A549 (cell line): ENCODE data around the gene KIF7.

Source experiments
- CHD4 ChIP-seq: fragments of 200-600 bp; sonication (generic); IDR thresholded peaks from 2 replicates; pipeline ENCODE4 v1.6.1; 2016; ENCODE audit warnings: antibody characterized with exemption, mild to moderate bottlenecking, borderline replicate concordance
- MAZ ChIP-seq: fragments of 150-350 bp; IDR thresholded peaks from 2 replicates; pipeline ENCODE4 v1.6.1; 2014; ENCODE audit warnings: antibody characterized with exemption, low read depth, low read length, borderline replicate concordance
- USF2 ChIP-seq: fragments of 450-650 bp; IDR thresholded peaks from 2 replicates; pipeline ENCODE4 v1.6.1; 2014; ENCODE audit warnings: antibody characterized with exemption
- TF ChIP-seq, protein P1 (sequence below): fragments of >200 bp; sonication (Bioruptor Twin); formaldehyde crosslinking; IDR thresholded peaks from 3 replicates; pipeline ENCODE4 v1.5.1; 2016
- TF ChIP-seq, protein P2 (sequence below): fragments of 200-600 bp; sonication (generic); IDR thresholded peaks from 2 replicates; pipeline ENCODE4 v1.6.1; 2016; ENCODE audit warnings: antibody characterized with exemption, mild to moderate bottlenecking, moderate library complexity

- no peak for TF ChIP-seq USF2
- TF ChIP-seq, protein P1, sequence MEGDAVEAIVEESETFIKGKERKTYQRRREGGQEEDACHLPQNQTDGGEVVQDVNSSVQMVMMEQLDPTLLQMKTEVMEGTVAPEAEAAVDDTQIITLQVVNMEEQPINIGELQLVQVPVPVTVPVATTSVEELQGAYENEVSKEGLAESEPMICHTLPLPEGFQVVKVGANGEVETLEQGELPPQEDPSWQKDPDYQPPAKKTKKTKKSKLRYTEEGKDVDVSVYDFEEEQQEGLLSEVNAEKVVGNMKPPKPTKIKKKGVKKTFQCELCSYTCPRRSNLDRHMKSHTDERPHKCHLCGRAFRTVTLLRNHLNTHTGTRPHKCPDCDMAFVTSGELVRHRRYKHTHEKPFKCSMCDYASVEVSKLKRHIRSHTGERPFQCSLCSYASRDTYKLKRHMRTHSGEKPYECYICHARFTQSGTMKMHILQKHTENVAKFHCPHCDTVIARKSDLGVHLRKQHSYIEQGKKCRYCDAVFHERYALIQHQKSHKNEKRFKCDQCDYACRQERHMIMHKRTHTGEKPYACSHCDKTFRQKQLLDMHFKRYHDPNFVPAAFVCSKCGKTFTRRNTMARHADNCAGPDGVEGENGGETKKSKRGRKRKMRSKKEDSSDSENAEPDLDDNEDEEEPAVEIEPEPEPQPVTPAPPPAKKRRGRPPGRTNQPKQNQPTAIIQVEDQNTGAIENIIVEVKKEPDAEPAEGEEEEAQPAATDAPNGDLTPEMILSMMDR: no peak
- TF ChIP-seq, protein P2, sequence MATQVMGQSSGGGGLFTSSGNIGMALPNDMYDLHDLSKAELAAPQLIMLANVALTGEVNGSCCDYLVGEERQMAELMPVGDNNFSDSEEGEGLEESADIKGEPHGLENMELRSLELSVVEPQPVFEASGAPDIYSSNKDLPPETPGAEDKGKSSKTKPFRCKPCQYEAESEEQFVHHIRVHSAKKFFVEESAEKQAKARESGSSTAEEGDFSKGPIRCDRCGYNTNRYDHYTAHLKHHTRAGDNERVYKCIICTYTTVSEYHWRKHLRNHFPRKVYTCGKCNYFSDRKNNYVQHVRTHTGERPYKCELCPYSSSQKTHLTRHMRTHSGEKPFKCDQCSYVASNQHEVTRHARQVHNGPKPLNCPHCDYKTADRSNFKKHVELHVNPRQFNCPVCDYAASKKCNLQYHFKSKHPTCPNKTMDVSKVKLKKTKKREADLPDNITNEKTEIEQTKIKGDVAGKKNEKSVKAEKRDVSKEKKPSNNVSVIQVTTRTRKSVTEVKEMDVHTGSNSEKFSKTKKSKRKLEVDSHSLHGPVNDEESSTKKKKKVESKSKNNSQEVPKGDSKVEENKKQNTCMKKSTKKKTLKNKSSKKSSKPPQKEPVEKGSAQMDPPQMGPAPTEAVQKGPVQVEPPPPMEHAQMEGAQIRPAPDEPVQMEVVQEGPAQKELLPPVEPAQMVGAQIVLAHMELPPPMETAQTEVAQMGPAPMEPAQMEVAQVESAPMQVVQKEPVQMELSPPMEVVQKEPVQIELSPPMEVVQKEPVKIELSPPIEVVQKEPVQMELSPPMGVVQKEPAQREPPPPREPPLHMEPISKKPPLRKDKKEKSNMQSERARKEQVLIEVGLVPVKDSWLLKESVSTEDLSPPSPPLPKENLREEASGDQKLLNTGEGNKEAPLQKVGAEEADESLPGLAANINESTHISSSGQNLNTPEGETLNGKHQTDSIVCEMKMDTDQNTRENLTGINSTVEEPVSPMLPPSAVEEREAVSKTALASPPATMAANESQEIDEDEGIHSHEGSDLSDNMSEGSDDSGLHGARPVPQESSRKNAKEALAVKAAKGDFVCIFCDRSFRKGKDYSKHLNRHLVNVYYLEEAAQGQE: no peak
- TF ChIP-seq CHD4: no peak
- TF ChIP-seq MAZ: no peak
Observed at GRCh38 chr15:89629829-89630228, 25.4 kb downstream of the KIF7 start.
